GM12875 (cell line): ENCODE data around the gene SCCPDH.
"Not testable (repeated sequence)": the region's sequence is repeated elsewhere in the genome, so short reads cannot be mapped to it uniquely, and the experiment has no call there.

Source experiments
- H3K4me3 ChIP-seq: one replicate; pipeline ENCODE4 v1.5.1; 2011; ENCODE audit warnings: low read depth, low read length, control low read depth
- TF ChIP-seq, protein P1 (sequence below): IDR thresholded peaks from 2 replicates; pipeline ENCODE4 v1.5.1; 2011; ENCODE audit warnings: low read depth, mild to moderate bottlenecking, control low read depth, inconsistent platforms, low read length, moderate library complexity, borderline replicate concordance; ENCODE audit not compliant: insufficient read depth

SCCPDH gene

DNA sequence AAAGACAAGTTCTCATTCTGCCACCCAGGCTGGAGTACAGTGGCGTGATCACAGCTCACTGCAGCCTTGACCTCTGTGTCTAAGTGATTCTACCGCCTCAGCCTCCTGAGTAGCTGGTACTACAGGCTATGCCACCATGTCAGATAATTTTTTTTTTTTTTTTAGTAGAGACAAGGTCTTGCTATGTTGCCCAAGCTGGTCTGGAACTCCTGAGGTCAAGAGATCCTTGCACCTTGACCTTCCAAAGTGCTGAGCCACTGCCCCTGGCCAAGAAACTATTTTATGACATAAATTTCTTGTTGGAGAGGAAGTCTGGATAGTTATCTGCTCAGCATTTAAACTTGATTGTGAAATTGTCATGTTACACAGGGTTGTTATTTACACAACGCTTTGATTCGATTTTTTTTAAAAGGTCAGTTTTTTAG is 2.1 kb downstream of the SCCPDH start:
- H3K4me3 ChIP-seq: no peak overlapping the region
- TF ChIP-seq, protein P1, sequence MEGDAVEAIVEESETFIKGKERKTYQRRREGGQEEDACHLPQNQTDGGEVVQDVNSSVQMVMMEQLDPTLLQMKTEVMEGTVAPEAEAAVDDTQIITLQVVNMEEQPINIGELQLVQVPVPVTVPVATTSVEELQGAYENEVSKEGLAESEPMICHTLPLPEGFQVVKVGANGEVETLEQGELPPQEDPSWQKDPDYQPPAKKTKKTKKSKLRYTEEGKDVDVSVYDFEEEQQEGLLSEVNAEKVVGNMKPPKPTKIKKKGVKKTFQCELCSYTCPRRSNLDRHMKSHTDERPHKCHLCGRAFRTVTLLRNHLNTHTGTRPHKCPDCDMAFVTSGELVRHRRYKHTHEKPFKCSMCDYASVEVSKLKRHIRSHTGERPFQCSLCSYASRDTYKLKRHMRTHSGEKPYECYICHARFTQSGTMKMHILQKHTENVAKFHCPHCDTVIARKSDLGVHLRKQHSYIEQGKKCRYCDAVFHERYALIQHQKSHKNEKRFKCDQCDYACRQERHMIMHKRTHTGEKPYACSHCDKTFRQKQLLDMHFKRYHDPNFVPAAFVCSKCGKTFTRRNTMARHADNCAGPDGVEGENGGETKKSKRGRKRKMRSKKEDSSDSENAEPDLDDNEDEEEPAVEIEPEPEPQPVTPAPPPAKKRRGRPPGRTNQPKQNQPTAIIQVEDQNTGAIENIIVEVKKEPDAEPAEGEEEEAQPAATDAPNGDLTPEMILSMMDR: no peak

DNA sequence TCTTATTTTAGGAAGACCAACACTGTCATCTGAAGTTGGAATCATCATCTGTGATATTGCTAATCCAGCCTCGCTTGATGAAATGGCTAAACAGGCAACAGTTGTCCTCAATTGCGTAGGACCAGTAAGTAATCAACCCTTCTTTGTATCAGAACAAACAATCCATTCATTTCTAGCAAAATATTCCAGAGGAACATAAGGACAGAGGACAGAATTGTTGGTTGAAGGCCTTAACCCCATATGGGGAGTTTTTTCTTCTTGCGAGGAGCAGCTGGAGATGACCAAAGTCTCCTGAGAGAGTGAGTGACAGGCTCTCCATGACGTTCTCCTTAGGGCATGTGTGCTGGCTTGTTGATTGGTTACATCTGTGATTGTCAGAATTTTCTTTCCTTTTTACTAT is 2.7 kb downstream of the SCCPDH start:
- H3K4me3 ChIP-seq: no peak overlapping the region
- TF ChIP-seq, protein P1: no peak

DNA sequence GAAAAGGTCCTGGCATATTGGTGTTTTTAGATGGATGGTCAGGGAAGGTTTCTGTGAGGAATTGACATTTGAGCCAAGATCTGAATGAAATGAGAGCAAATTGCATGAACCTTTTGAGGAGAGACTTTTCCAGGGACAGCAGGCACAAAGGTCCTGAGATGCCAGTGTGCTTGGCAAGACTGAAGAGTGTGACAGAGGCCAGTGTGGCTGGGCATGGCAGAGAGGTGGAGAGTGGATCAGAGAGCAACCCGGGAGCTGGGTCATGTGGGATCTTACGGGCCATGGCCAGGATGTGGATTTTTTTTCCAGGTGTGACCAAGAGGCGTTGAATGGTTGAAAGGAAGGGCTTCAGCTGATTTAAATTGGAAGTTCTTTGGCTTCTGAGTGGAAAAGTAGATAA is 3.4 kb downstream of the SCCPDH start:
- H3K4me3 ChIP-seq: no peak overlapping the region
- TF ChIP-seq, protein P1: no peak

DNA sequence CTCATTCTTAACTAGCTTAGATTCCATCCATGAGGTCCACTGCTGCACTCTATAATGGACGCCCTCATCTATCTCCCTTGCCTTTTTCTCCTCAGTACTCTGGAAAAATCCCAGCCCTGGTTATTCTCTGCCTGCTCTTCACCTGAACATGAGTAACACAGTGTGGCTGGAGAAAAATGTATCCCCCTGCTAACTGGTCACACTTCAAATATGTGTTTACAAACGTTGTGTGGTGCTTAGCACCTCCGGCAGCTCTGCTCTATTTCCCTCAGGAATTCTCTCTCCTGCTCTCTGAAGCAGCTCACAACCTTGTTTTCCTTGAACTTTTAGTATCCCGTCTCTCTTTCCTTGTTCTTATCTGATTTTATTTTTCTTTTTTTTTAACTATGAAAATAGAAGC is 4.1 kb downstream of the SCCPDH start:
- no peak overlapping the region for H3K4me3 ChIP-seq
- TF ChIP-seq, protein P1: no peak

DNA sequence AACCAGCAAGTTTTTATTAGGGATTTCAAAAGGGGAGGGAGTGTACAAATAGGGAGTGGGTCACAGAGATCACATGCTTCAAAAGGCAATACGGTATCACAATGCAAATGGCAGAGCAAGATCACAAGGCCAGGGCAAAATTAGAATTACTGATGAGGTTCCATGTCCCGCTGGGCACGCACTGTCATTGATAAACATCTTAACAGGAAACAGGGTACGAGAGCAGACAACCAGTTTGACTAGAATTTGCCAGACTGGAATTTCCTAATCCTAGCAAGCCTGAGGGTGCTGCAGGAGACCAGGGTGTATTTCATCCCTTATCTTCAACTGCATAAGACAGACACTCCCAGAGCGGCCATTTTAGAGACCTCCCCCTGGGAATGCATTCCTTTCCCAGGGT is 4.8 kb downstream of the SCCPDH start:
- H3K4me3 ChIP-seq: not testable (repeated sequence)

DNA sequence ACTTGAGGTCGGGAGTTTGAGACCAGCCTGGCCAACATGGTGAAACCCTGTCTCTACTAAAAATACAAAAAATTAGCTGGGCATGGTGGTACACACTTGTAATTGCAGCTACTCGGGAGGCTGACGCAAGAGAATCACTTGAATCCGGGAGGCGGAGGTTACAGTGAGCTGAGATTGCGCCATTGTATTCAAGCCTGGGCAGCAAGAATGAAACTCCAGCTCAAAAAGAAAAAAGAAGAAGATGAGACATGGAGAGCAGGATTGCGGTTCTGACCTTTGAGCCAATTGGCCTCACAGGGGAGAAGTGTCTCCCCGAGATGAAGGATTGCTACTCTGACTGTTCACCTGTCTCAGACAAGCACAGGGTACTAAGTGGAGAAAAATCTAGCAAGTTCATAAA is 6.6 kb downstream of the SCCPDH start:
- TF ChIP-seq, protein P1: no peak

DNA sequence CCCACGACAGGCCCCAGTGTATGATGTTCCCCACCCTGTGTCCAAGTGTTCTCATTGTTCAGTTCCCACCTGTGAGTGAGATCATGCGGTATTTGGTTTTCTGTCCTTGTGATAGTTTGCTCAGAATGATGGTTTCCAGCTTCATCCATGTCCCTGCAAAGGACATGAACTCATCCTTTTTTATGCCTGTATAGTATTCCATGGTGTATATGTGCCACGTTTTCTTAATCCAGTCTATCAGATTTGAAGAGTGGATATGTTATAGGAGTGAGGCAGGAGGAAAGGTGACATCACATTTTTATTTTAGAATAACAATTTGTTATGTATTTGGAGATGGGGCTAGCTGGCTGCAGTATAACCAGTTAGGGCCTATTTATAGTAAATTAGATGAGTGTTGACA is 7.7 kb downstream of the SCCPDH start:
- H3K4me3 ChIP-seq: not testable (repeated sequence)

More for the DNA sequence above, 6.6 kb downstream of the SCCPDH start:
- H3K4me3 ChIP-seq: no peak overlapping the region

DNA sequence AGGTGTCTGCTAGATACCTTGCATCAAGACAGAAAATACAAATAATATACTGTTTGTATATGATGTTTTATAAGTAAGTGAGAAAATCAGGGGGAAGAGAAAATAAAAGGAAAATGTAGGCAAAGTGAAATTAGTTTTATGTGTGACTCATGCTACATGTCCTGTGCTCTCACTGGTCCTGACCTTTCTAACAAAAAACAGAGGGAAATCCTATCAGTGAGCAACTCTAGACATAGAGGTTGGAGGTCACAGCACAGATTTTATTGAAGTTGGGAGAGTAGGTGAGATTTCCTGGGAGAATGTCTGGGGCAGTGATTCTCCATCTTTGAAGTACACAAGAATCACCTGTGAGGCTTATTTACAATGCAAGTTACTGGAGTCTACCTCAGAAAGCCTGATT is 9.5 kb downstream of the SCCPDH start:
- H3K4me3 ChIP-seq: no peak overlapping the region
- TF ChIP-seq, protein P1: no peak
